ENCODE measurements around the gene SCN8A. TPM values are rescaled to one million over a fixed set of nuclear protein-coding genes. Genes with fewer than 3 reads are reported as not detected.

The SCN8A gene
- total and polyA plus RNA-seq, 2 donors from 2014 or later, result 0.34 to 1.4 TPM

DNA sequence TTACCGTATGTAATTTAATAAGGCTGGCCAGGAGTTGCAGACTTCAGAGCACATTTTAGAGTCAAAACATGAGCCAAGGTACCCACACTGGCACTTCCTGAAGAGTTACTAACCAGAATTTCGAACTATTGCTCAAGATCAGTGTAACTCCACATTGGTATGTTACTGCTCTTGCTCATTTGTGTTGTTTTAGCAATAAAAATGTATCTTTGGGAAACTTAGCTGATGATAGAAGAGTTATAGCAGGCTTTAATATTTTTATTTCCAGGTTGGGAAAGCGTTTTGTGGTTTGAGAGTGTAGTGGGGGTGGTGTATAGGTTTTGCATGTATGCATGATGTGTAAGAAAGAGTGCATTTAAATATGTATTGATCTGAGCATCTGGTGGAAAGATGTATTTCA, 96.6 kb downstream of the SCN8A start:
- TF ChIP-seq, protein P1, sequence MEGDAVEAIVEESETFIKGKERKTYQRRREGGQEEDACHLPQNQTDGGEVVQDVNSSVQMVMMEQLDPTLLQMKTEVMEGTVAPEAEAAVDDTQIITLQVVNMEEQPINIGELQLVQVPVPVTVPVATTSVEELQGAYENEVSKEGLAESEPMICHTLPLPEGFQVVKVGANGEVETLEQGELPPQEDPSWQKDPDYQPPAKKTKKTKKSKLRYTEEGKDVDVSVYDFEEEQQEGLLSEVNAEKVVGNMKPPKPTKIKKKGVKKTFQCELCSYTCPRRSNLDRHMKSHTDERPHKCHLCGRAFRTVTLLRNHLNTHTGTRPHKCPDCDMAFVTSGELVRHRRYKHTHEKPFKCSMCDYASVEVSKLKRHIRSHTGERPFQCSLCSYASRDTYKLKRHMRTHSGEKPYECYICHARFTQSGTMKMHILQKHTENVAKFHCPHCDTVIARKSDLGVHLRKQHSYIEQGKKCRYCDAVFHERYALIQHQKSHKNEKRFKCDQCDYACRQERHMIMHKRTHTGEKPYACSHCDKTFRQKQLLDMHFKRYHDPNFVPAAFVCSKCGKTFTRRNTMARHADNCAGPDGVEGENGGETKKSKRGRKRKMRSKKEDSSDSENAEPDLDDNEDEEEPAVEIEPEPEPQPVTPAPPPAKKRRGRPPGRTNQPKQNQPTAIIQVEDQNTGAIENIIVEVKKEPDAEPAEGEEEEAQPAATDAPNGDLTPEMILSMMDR (IDR thresholded peaks at IDR 0.05; ENCODE audit: borderline replicate concordance, extremely low read depth, insufficient read depth), result no peak
- no peaks in the 10 kb centered on the region for H3K27me3 ChIP-seq (ENCODE audit: control insufficient read depth, insufficient read depth, low read length)
- DNase-seq (no peak), FAIRE-seq (no peak)
- H3K9ac ChIP-seq (ENCODE audit: low read length in 3 of 3), result no peak overlapping the region
- H3K36me3 ChIP-seq (ENCODE audit: control insufficient read depth in 2 of 3, insufficient read depth in 3 of 3, low read length in 3 of 3), result no peaks in the 10 kb centered on the region
- intact Hi-C loops (cut with DNase I), result no loop called here
- no peak overlapping the region for H3K27ac ChIP-seq (ENCODE audit: low read depth in 2 of 2, low read length in 2 of 2)
- peaks cover 0 to 4% (median 3%) of the 10 kb centered on the region in 3 donors for H3K4me1 ChIP-seq (ENCODE audit: control insufficient read depth in 2 of 3, insufficient read depth in 2 of 3, low read depth in 1 of 3, low read length in 3 of 3)
- H3K4me3 ChIP-seq (ENCODE audit: low read length in 3 of 3), result no peak overlapping the region
- H3K9me3 ChIP-seq (ENCODE audit: control insufficient read depth in 2 of 3, insufficient read depth in 1 of 3, low read length in 3 of 3), result no peaks in the 10 kb centered on the region

DNA sequence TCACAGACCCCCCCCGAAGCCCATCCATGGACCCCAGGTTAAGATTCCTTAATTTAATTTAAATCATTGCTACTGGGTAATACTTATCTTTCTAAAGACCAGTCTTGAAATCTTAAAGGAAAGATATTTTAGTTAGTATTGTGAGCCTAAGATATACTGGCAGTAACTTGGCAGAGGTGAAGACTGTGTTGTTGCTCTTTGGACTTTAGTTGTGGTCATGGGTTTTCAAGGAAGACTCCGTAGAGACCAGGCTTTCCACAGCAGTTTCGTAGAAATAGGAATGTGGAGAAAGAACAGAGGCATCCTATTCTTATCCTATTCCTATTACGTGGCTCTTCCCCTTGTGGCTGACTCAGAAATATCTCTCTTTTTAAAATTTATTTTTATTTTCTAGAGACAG, 99.0 kb downstream of the SCN8A start:
- no peak for DNase-seq
- H3K27me3 ChIP-seq (ENCODE audit: control insufficient read depth, insufficient read depth, low read length), result no peaks in the 10 kb centered on the region
- TF ChIP-seq, protein P1 (IDR thresholded peaks at IDR 0.05; ENCODE audit: borderline replicate concordance, extremely low read depth, insufficient read depth), result no peak
- H3K4me1 ChIP-seq (ENCODE audit: control insufficient read depth in 2 of 3, insufficient read depth in 2 of 3, low read depth in 1 of 3, low read length in 3 of 3), result peaks cover 0 to 3% (median 0%) of the 10 kb centered on the region in 3 donors
- no peak for FAIRE-seq
- intact Hi-C loops (cut with DNase I), result no loop called here
- H3K4me3 ChIP-seq (ENCODE audit: low read length in 3 of 3), result no peak overlapping the region
- H3K27ac ChIP-seq (ENCODE audit: low read depth in 2 of 2, low read length in 2 of 2), result peak overlapping the region in 1 of 2 donors; percentile 3
- H3K9me3 ChIP-seq (ENCODE audit: control insufficient read depth in 2 of 3, insufficient read depth in 1 of 3, low read length in 3 of 3), result no peaks in the 10 kb centered on the region
- no peak overlapping the region for H3K9ac ChIP-seq (ENCODE audit: low read length in 3 of 3)
- H3K36me3 ChIP-seq (ENCODE audit: control insufficient read depth in 2 of 3, insufficient read depth in 3 of 3, low read length in 3 of 3), result no peaks in the 10 kb centered on the region

DNA sequence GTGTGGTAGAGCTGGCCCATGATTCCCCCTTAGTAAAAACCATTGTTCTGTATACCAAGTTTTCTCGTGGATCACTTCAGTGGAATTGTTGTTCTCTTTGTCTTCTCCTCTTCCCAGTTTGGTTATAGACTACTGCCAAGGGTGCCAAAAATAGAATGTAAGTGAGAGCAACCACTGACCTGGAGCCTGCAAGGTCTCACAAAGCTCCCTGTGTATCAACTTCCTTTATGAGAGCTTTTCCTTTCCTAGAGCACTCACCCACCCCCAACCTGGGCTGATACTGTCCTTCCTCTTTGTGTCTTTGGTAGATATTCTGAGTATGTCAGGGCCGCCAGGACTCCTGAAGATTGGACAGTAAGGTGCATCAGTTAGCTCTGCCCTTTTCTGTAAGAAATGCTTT, 101.0 kb downstream of the SCN8A start:
- Histone ChIP-seq H3K9me3 (ENCODE audit: control insufficient read depth in 2 of 3, insufficient read depth in 1 of 3, low read length in 3 of 3) (no peaks in the 10 kb centered on the region), H3K9ac (ENCODE audit: low read length in 3 of 3) (no peak overlapping the region), H3K27me3 (ENCODE audit: control insufficient read depth, insufficient read depth, low read length) (no peaks in the 10 kb centered on the region), H3K36me3 (ENCODE audit: control insufficient read depth in 2 of 3, insufficient read depth in 3 of 3, low read length in 3 of 3) (no peaks in the 10 kb centered on the region), H3K4me3 (ENCODE audit: low read length in 3 of 3) (no peak overlapping the region), H3K27ac (ENCODE audit: low read depth in 2 of 2, low read length in 2 of 2) (no peak overlapping the region), H3K4me1 (ENCODE audit: control insufficient read depth in 2 of 3, insufficient read depth in 2 of 3, low read depth in 1 of 3, low read length in 3 of 3) (peaks cover 0 to 3% (median 0%) of the 10 kb centered on the region in 3 donors)
- TF ChIP-seq, protein P1 (IDR thresholded peaks at IDR 0.05; ENCODE audit: borderline replicate concordance, extremely low read depth, insufficient read depth), result no peak
- FAIRE-seq (no peak), DNase-seq (peak in 1 of 5 donors; percentile 6)
- intact Hi-C loops (cut with DNase I), result no loop called here

DNA sequence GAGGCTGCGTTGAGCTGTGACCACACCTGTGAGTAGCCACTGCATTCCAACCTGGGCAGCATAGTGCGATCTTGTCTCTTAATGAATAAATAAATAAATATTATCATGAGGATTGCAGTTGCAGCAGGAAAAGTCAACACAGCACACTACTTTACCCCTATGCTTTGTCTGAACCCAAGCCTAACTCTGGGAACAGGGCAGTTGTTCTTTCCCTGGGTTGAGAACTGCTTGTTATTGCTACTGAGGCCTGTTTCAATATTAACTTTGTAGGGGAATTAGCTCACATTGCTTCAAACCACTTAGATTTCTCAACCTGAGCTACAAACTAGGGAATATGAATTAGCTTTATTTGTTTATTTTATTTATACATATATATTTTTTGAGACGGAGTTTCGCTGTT, 102.5 kb downstream of the SCN8A start:
- TF ChIP-seq, protein P1 (IDR thresholded peaks at IDR 0.05; ENCODE audit: borderline replicate concordance, extremely low read depth, insufficient read depth), result no peak
- DNase-seq, result no peak
- intact Hi-C loops (cut with DNase I), result no loop called here
- Histone ChIP-seq H3K4me3 (ENCODE audit: low read length in 3 of 3) (no peak overlapping the region), H3K9ac (ENCODE audit: low read length in 3 of 3) (no peak overlapping the region), H3K27me3 (ENCODE audit: control insufficient read depth, insufficient read depth, low read length) (no peaks in the 10 kb centered on the region), H3K4me1 (ENCODE audit: control insufficient read depth in 2 of 3, insufficient read depth in 2 of 3, low read depth in 1 of 3, low read length in 3 of 3) (no peaks in the 10 kb centered on the region), H3K9me3 (ENCODE audit: control insufficient read depth in 2 of 3, insufficient read depth in 1 of 3, low read length in 3 of 3) (no peaks in the 10 kb centered on the region), H3K36me3 (ENCODE audit: control insufficient read depth in 2 of 3, insufficient read depth in 3 of 3, low read length in 3 of 3) (no peaks in the 10 kb centered on the region), H3K27ac (ENCODE audit: low read depth in 2 of 2, low read length in 2 of 2) (no peak overlapping the region)
- FAIRE-seq, result no peak
